CD4-positive, alpha-beta T cell (primary cell): ENCODE measurements around the gene CLHC1. TPM values are rescaled to one million over a fixed set of nuclear protein-coding genes. Genes with fewer than 3 reads are reported as not detected.
A peak's percentile ranks its signal among the peaks of the same experiment; 100 is the strongest.
"Not testable (repeated sequence)": the region's sequence is repeated elsewhere in the genome, so short reads cannot be mapped to it uniquely, and the experiment has no call there.

Experiments used
- ATAC-seq: fragments of 200-7000 bp; cut with Tn5 transposase; one replicate; pipeline ENCODE4 v1.10.0; 2022; ENCODE audit warnings: mild to moderate bottlenecking; ENCODE audit not compliant: poor library complexity
- CTCF ChIA-PET: fragments of 350-600 bp; sonication (Branson Sonifier 250); formaldehyde crosslinking; loops from one replicate; lab custom pipeline; 2021; ENCODE audit warnings: antibody characterized with exemption, inconsistent platforms; lab: Charles Lee
- POLR2A ChIA-PET: fragments of 350-600 bp; sonication (Branson Sonifier 250); formaldehyde crosslinking; loops from one replicate; lab custom pipeline; 2021; ENCODE audit warnings: antibody characterized with exemption, inconsistent platforms; lab: Charles Lee
- DNase-seq, 14 experiments: peaks; one replicate each; pipeline ENCODE4 v3.0.0-alpha.2; 2013 to 2020; ENCODE audit warnings: mixed read lengths in 2 of 14
- H3K27ac ChIP-seq, 2 donors: one replicate each; pipeline versions ENCODE4 v1.5.1 to v1.7.0; 2013; ENCODE audit warnings: low read length in 2 of 2, low read depth in 1 of 2, mild to moderate bottlenecking in 1 of 2
- H3K27me3 ChIP-seq, 2 experiments: 1 replicate in 1 of 2; 2 replicates in 1 of 2; pipeline versions ENCODE4 v1.6.1 to v1.7.0; 2013; ENCODE audit warnings: low read length in 2 of 2, control low read depth in 1 of 2, mild to moderate bottlenecking in 1 of 2, moderate library complexity in 1 of 2; ENCODE audit not compliant: insufficient read depth in 2 of 2, control insufficient read depth in 1 of 2
- H3K36me3 ChIP-seq: one replicate; pipeline ENCODE4 v1.6.1; 2013; ENCODE audit warnings: low read length, control low read depth; ENCODE audit not compliant: insufficient read depth
- H3K4me1 ChIP-seq: one replicate; pipeline ENCODE4 v1.6.1; 2013; ENCODE audit warnings: low read length, control low read depth; ENCODE audit not compliant: insufficient read depth
- H3K4me3 ChIP-seq: one replicate; pipeline ENCODE4 v1.5.1; 2013; ENCODE audit warnings: mild to moderate bottlenecking, low read length, moderate library complexity
- H3K9me3 ChIP-seq, 2 experiments: 1 replicate in 1 of 2; 2 replicates in 1 of 2; pipeline versions ENCODE4 v1.6.1 to v1.7.0; 2013; ENCODE audit warnings: low read length in 2 of 2, mild to moderate bottlenecking in 2 of 2, control low read depth in 1 of 2, moderate library complexity in 1 of 2; ENCODE audit not compliant: control insufficient read depth in 1 of 2, insufficient read depth in 1 of 2
- H3K27ac Mint-ChIP-seq: one replicate; pipeline ENCODE4 v1.8.0; 2020; ENCODE audit warnings: mixed read lengths
- H3K27me3 Mint-ChIP-seq: one replicate; pipeline ENCODE4 v1.8.0; 2021; ENCODE audit warnings: mixed read lengths
- H3K36me3 Mint-ChIP-seq: one replicate; pipeline ENCODE4 v1.8.0; 2021; ENCODE audit warnings: low read depth, mixed read lengths
- H3K4me1 Mint-ChIP-seq: one replicate; pipeline ENCODE4 v1.8.0; 2021; ENCODE audit warnings: low read depth, mixed read lengths
- H3K4me3 Mint-ChIP-seq: one replicate; pipeline ENCODE4 v1.8.0; 2020; ENCODE audit warnings: mild to moderate bottlenecking, mixed read lengths
- H3K9me3 Mint-ChIP-seq: one replicate; pipeline ENCODE4 v1.8.0; 2020; ENCODE audit warnings: mixed read lengths
- CTCF ChIP-seq: fragments of 200-600 bp; IDR thresholded peaks from one replicate; pipeline ENCODE4 v1.8.0; 2022; ENCODE audit warnings: antibody characterized with exemption, mild to moderate bottlenecking
- intact Hi-C, 2 experiments: fragments of 100-400 bp; cut with DNase I in 1 of 2; cut with micrococcal nuclease in 1 of 2; formaldehyde crosslinking; loops; one replicate each; pipeline versions ENCODE4 v1.15.1 to v1.9.0; 2023 to 2025; cut with DNase I, micrococcal nuclease
- total RNA-seq, 174 experiments: library from RNA in 2 of 174; stranded (reverse) in 2 of 174; gene quantifications; one replicate each; pipeline ENCODE4 v1.2.3 and lab custom pipeline; 2021 to 2026

Gene CLHC1
- total RNA-seq, 2 experiments from 2014 or later, result 4.4 TPM

GRCh38 chr2:55268907-55269644, 37.0 kb upstream of the CLHC1 start, which contains the start of gene MTIF2:
MTIF2 (minus strand) TSS chr2:55269231; CDS start chr2:55263858, 5,373 bp downstream.
- Mint-ChIP-seq H3K27me3 (no peaks in the 10 kb centered on the region), H3K36me3 (peaks cover 35% of the 10 kb centered on the region), H3K4me3 (peak within 1 kb of the TSS; percentile 96), H3K4me1 (peaks cover 19% of the 10 kb centered on the region), H3K9me3 (no peaks in the 10 kb centered on the region), H3K27ac (peak within 1 kb of the TSS; percentile 95)
- peaks cover 15% of the 10 kb centered on the region for H3K4me1 ChIP-seq
- no peaks in the 10 kb centered on the region for H3K27me3 ChIP-seq
- intact Hi-C loops, result loop anchor here (1.0 to 10.0 kb wide), 4 partner anchors 14 to 346 kb away; partner anchors contain the start of genes CCDC88A (in 1 of the 2), CLHC1 (in 1 of the 2), PPP4R3B (in 1 of the 2) and RPS27A (in 1 of the 2)
- peaks cover 4% of the 10 kb centered on the region for H3K36me3 ChIP-seq
- POLR2A ChIA-PET, result interaction anchor here (0.9 to 2.1 kb wide), 7 partner anchors 10 to 251 kb away, joined by 3 to 7 read pairs (median 6); partner anchors contain the start of genes CFAP36, CLHC1 and RPS27A
- DNase-seq (peak; percentile 68 to 93 (median 82)), ATAC-seq (peak; percentile 86)
- H3K4me3 ChIP-seq, result peak within 1 kb of the TSS; percentile 87
- H3K27ac ChIP-seq, result peak within 1 kb of the TSS; percentile 66 to 84
- H3K9me3 ChIP-seq, result no peaks in the 10 kb centered on the region
- no peak for TF ChIP-seq CTCF
- CTCF ChIA-PET, result interaction anchor here (0.6 kb wide), 1 partner anchor 254 kb away, joined by 4 read pairs; no protein-coding TSS in a partner anchor

- DNase-seq, result peak in 1 of 14 experiments; percentile 6
- Histone ChIP-seq H3K36me3 (peaks cover 11% of the 10 kb centered on the region), H3K27me3 (no peaks in the 10 kb centered on the region), H3K4me3 (peak overlapping the region; percentile 87), H3K9me3 (no peaks in the 10 kb centered on the region), H3K27ac (peak overlapping the region; percentile 66 to 84), H3K4me1 (peaks cover 15% of the 10 kb centered on the region)
- Mint-ChIP-seq H3K27ac (peak overlapping the region; percentile 95), H3K4me1 (peaks cover 19% of the 10 kb centered on the region), H3K9me3 (no peaks in the 10 kb centered on the region), H3K4me3 (peak overlapping the region; percentile 96), H3K27me3 (no peaks in the 10 kb centered on the region), H3K36me3 (peaks cover 42% of the 10 kb centered on the region)
- no peak for TF ChIP-seq CTCF
- ATAC-seq, result peak; percentile 12
- intact Hi-C loops, result loop anchor here (1.0 to 10.0 kb wide), 4 partner anchors 14 to 346 kb away; partner anchors contain the start of genes CCDC88A (in 1 of the 2), CLHC1 (in 1 of the 2), PPP4R3B (in 1 of the 2) and RPS27A (in 1 of the 2)
- CTCF ChIA-PET, result no interaction called here
- POLR2A ChIA-PET, result interaction anchor here (0.9 to 2.1 kb wide), 4 partner anchors 9 to 252 kb away, joined by 4 to 7 read pairs (median 5); partner anchors contain the start of genes CFAP36, CLHC1 and RPS27A
Measured at GRCh38 chr2:55268288-55268906, 36.3 kb upstream of the CLHC1 start.

GRCh38 chr2:55259586-55259985, 27.5 kb upstream of the CLHC1 start:
- H3K27me3 ChIP-seq, H3K27ac Mint-ChIP-seq, ATAC-seq, CTCF ChIA-PET, H3K9me3 ChIP-seq, H3K4me1 ChIP-seq, H3K4me3 ChIP-seq, DNase-seq, H3K4me1 Mint-ChIP-seq, H3K4me3 Mint-ChIP-seq, H3K9me3 Mint-ChIP-seq, H3K27ac ChIP-seq, intact Hi-C loops, H3K27me3 Mint-ChIP-seq: not testable (repeated sequence)
- POLR2A ChIA-PET, result interaction anchor here (0.6 to 1.0 kb wide), 3 partner anchors 9 to 34 kb away, joined by 3 to 4 read pairs (median 3); no protein-coding TSS in a partner anchor
- peaks cover 60% of the 10 kb centered on the region for H3K36me3 Mint-ChIP-seq
- H3K36me3 ChIP-seq, result peaks cover 45% of the 10 kb centered on the region
